IPS-NIHi7 (cell line): Measurements from ENCODE around the gene FBXL20.
"Not testable (repeated sequence)": the region's sequence is repeated elsewhere in the genome, so short reads cannot be mapped to it uniquely, and the experiment has no call there.

ENCODE experiments used
- DNase-seq: peaks from one replicate; pipeline ENCODE4 v3.0.0; 2012; ENCODE audit warnings: mixed read lengths; ENCODE audit errors: extremely low spot score

The FBXL20 gene

DNA sequence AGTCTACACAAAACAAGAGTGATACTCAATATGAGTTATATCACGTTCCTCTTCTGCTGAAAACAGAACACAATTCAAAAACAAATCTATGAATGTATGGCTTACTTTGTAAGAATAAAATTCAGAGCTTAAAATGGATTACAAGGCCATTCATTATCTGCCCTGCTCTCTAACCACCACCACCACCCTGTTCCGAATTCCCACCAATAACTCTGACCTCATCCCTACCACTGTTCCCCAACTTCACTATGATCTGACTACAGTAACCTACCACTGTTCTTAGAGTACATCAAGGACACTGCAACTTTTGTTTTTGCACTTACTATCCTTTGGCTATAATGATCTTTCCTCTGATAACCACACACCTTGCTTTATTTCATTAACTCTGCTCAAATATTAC lies 21.3 kb downstream of the FBXL20 start:
- DNase-seq: no peak

DNA sequence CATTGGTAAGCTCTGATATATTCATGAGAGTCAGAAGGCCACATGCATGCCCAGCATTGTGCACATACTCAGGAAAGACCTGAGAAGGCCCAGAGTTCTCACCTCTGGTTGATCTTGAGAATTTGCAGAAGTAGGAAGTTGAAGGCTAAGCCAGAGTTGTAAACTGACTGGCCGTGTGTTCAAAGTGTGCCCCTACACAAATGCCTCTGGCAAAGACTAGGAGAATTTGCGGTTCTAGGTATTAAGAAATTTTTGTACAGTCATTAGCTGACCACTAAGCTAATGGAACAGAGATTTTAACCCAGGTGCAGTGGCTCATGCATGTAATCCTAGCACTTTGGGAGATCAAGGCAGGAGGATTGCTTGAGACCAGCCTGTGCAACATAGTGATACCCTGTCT lies 25.0 kb downstream of the FBXL20 start:
- DNase-seq: no peak

DNA sequence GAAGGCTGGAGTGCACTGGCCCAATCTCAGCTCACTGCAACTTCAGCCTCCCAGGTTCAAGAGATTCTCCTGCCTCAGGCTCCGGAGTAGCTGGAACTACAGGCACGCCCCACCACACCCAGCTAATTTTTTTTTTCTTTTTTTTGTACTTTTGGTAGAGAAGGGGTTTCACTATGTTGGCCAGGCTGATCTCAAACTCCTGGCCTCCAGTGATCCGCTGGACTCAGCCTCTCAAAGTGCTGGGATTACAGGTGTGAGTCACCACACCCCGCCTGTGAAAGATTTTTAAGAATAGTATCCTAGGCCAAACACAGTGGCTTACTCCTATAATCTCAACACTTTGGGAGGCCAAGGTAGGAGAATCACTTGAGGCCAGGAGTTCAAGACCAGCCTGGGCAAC lies 33.6 kb downstream of the FBXL20 start:
- DNase-seq: not testable (repeated sequence)

DNA sequence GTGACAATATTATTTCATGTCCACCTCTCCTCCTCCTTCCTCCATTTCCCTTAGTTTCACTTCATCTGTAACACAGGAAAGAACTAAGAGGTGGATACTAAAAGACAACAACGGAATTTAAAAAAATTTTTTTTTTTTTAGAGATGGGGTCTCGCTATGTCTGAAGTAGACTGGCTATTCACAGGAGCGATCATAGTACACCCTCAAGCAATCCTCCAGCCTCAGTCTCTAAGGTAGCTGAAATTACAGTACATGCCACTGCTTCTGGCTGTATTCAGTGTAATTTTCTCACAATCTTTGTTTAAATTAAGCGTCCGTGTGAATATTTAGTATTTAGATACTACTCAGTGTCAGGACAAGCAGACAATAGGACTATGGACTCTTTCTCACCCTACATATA lies 35.6 kb downstream of the FBXL20 start:
- DNase-seq: no peak

DNA sequence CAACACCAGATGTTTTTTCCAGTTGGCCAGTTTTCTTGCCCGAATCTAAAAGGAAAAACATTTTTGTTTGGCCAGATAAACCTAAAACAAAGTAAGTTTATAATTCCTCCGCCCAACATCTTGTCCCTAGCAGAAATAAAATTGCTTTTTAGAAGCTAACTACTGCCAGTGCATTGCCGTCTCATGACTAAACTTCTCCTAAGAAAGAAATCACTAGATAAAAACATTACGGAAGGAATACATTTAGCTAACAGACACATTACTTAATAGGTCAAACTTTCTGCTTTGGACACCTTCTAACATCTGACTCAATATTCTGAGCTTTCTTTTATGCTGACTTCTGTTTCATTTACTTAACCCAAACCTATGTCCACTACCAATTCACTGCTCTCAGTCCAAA lies 36.2 kb downstream of the FBXL20 start:
- DNase-seq: no peak

DNA sequence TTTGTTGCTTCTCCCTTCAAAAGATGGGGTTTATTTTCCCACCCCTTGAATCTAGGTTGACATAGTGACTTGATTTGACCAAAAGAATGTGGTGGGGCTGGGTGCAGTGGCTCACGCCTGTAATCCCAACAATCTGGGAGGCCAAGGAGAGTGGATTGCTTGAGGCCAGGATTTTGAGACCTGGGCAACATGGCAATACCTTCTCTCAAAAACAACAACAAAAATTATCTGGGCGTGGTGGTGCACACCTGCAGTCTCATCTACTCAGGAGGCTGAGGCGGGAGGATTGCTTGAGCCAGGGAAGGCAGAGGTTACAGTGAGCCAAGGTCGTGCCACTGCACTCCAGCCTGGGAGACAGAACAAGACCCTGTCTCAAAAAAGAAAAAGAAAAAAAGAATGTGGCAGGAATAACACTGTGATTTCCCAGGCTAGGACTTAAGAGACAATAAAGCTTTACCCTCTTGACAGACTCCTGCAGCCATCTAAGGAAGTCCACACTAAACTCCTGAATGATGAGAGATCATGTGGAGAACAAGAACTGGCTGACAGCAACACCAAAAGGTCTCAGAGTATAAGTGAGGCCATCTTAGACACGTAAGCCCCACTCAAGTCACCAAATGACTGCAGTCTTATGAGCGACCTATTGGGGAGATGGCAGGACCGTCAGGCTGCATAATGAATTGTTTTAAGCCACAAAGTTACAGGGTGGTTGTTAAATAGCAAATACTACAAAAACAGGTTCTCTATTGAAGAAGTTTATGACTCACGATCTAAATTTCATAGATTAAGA lies 37.0 kb downstream of the FBXL20 start:
- DNase-seq: no peak

DNA sequence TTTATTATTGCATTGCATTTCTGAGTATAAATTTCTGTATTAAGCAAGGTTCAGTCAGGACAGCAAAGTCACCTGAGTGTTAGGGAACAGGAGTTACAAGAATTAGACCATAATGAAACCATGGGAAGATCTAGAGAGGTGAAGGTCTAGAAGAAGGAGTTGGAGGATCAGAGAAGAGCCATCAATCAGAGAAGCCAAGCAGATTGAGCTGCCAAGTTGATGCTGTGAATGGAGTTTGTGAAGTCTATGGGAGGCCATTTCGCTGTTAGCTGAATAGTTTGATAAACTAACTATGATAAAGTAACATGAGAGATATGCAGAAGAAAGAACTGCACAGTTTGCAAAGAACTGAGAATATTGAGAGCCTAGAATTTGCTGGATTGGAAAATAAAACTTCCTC lies 40.4 kb downstream of the FBXL20 start:
- no peak for DNase-seq

DNA sequence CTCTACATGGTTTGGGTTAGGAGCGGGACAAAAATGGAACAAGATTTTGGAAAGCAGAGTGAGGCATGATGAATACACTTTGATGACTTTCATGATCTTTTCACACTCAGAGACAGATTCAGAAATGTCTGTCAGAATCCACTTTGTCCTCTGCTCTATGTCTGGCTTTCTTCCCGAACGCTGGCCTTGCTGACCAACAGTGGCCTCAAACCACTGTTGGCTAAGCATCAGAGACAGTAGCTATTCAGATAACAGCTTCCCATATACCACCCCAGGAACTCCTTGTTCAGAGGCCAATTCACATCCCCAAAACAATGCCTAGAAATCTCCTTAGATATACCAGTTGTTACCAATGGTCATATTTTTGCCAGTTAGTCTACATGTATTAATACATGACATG lies 40.9 kb downstream of the FBXL20 start:
- no peak for DNase-seq

DNA sequence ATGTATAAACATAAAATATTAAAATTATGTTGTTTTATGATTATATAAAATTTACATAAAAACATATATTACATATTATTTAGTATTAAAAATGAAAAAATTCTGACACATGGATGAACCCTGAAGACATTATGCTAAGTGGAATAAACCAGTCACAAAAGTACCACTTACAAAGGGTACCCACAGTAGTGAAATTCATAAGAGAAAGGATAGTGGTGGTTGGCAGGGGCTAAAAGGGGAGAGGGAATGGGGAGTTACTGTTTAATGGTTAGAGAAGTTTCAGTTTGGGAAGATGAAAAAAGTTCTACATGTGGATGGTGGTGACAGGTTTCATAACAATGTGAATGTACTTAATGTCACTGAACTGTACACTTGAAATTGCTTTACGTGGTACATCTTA lies 41.4 kb downstream of the FBXL20 start:
- DNase-seq: no peak

DNA sequence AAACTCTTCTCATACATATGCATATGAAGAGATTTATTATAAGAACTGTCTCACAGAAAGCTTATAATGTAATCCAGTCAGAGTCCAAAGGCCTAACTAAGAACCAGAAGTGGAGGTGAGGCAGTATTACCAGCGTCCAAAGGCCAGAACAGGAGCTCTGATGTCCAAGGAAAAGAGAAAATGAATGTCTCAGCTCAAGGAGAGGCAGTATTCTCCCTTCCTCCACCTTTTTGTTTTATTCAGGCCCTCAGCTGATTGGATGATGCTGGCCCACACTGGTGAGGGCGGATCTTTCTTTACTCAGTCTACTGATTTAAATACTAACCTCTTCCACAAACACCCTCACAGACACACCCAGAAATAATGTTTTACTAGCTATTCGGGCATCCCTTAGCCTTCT lies 43.4 kb downstream of the FBXL20 start:
- DNase-seq: no peak

DNA sequence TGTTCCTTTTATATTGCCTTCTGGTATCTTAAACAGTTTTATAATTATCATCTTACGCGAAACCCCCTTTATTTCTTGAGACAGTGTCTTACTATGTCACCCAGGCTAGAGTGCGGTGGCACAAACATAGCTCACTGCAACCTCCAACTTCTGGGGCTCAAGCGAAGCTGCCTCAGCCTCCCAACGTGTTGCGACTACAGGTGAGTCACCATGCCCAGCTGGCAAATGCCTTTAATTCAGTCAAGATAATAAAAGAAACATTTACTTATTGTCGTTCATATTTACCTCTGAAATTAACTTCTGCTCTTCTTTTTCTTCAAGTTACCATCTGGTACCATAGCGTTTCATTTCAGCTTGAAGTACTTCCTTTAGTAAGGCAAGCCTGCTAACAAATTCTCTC lies 43.9 kb downstream of the FBXL20 start:
- DNase-seq: no peak

DNA sequence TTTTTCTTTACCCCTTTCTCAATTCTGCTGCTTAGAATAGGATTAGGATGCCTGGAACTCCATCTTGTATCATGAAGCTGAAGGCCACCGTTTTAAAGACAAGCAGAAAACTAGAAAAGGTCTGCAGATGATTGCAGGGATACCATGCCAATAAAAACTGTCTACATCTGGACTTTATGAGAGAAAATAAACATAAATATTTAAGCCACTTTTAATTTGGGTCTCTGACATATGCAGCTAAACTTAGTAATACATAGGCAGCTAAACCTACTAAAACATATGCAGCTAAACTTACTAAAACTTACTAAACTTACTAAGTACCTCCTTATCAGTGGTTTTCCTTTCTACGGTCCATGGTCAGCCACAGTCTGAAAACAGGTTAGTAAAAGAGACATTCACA lies 48.4 kb downstream of the FBXL20 start:
- no peak for DNase-seq

DNA sequence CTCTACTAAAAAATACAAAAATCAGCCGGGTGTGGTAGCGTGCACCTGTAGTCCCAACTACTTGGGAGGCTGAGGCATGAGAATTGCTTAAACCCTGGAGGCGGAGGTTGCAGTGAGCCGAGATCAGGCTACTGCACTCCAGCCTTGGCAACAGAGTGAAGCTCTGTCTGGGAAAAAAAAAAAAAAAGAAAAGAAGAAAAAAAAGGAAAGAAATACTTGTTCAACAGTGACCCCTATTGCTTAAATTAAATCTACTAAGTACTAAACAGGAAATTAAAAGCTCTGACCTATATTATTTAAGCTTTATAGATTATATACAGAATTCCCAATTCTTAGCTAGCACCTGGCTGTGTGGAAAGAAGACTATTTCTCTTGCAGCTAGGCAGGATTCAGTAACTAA lies 48.9 kb downstream of the FBXL20 start:
- DNase-seq: no peak

DNA sequence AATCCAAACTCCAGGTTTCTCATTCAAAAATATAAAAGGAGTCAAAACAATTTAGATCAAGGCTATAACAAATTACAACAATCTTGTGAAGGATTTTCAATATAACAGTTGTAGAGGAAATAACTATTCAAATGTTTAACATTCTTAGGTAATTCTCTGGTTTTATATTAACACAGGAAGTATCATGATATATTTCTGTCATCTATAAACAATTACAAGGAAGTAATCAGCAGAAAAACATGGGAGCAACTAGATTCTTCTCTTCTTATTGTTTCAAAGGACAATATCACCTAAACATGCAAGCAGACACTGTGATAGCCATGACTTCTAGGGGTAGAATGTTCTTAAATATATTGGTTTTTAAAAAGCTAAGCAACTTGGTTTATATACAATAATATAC lies 49.9 kb downstream of the FBXL20 start:
- no peak for DNase-seq

DNA sequence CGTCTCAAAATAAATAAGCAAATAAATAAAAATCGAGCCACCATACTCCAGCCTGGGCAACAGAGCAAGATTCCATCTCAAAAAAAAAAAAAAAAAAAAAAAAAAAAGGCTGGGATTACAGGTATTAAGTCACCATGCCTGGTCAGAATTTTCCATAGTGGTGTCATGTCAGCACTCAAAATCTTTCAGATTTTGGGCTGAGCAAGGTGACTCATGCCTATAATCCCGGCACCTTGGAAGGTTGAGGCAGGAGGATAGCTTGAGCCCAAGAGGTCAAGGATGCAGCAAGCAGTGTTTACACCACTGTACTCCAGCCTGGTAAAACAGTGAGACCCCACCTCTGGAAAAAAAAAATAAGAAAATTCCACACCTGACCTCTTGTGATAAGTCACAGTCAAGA lies 52.2 kb downstream of the FBXL20 start:
- DNase-seq: no peak

DNA sequence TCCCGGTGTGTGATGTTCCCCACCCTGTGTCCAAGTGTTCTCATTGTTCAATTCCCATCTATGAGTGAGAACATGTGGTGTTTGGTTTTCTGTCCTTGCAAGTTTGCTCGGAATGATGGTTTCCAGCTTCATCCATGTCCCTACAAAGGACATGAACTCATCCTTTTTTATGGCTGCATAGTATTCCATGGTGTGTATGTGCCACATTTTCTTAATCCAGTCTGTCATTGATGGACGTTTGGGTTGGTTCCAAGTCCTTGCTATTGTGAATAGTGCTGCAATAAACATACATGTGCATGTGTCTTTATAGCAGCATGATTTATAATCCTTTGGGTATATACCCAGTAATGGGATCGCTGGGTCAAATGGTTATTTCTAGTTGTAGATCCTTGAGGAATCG lies 54.6 kb downstream of the FBXL20 start:
- not testable (repeated sequence) for DNase-seq

DNA sequence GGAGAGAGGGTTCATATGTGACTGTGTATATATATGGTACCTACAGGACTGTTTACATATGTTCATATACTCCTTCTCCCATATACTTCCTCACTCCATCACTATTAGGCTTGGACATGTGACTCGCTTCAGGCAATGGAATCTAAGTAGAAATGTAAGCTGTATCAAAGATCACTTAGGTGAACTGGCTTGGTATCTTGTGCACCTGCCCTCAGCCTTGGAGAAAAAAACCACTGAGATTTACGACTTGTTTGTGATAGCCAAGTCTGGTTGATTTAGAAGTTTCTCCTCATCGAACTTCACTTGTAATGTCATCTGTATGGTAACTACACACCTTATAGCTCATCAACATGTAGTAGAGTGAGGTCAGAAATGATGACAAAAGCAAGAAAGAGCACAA lies 59.9 kb downstream of the FBXL20 start:
- no peak for DNase-seq

DNA sequence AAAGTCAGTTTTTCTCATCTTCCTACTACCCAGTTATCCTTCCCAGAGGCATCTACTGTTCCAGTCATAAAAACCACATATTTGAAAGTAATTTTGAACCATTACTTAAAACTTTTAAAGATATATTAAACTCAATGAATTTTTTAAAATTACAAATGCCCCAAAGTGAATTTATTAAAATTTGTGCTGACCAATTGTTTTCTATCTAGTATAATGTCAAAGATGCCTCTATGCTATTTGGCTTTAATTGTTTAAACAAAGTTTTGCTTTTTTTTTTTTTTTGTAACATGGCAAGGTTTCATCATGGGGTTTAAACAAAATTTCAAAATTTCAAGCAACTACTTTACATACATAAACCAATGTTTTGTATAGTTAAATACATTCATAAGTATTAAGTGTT lies 60.7 kb downstream of the FBXL20 start:
- DNase-seq: no peak

DNA sequence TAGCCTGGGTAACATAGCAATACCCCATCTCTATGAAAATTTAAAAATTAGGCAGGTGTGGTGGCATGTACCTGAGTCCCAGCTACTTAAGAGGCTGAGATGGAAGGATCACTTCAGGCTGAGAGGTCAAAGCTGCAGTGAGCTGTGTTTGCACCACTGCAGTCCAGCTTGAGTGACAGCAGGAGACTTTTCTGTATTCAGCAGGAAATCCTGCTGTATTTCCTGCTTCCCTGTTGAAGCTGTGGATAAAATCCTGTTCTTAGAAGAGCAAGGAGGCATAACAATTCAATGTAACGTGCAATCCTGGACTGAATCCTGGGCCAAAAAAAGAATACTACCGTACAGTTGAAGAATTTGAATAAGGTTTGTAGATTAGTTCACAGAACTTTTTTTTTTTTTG lies 62.2 kb downstream of the FBXL20 start:
- DNase-seq: no peak

DNA sequence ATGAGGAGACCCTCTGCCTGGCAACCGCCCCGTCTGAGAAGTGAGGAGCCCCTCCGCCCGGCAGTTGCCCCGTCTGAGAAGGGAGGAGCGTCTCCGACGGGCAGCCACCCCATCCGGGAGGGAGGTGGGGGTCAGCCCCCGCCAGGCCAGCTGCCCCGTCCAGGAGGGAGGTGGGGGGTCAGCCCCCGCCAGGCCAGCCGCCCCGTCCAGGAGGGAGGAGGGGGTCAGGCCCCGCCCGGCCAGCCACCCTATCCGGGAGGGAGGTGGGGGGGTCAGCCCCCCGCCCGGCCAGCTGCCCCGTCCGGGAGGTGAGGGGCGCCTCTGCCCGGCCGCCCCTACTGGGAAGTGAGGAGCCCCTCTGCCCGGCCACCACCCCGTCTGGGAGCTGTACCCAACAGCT lies 63.8 kb downstream of the FBXL20 start:
- not testable (repeated sequence) for DNase-seq

DNA sequence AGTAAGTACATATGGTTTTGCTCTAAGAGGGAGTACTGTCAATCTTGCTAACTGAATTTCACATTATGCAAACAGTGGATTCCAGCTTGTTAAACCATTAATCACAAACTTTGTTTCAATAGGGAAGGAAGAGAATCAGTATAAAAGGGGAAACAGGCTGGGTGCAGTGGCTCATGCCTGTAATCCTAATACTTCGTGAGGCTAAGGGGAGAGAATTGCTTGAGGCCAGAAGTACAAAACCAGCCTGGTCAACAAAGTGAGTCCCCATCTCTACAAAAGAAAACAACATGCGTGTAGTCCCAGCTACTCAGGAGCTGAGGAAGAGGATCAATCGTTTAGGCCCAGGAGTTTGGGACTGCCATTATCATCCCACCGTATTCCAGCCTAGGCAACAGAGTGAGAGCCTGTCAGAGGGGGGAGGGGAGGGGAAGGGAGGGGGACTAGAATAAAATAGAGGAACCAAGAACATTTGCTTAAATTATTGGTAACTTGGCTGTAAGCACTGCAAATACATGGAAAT lies 65.7 kb downstream of the FBXL20 start:
- DNase-seq: no peak

DNA sequence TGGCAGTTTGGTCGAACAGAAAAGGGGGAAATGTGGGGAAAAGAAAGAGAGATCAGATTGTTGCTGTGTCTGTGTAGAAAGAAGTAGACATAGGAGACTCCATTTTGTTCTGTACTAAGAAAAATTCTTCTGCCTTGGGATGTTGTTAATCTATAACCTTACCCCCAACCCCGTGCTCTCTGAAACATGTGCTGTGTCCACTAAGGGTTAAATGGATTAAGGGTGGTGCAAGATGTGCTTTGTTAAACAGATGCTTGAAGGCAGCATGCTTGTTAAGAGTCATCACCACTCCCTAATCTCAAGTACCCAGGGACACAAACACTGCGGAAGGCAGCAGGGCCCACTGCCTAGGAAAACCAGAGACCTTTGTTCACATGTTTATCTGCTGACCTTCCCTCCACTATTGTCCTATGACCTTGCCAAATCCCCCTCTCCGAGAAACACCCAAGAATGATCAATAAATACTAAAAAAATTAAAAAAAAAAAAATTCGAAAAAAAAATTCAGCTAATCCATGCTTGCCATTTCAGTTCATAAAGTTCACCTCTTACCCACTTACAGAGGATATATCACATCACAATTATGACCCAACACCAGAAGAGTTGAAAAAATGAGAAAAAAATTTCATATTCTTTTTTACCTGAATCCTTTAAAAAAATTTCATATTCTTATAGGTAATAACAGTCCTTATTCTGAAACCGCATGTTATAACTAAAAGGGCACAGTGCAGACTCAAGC lies 67.2 kb downstream of the FBXL20 start:
- not testable (repeated sequence) for DNase-seq

DNA sequence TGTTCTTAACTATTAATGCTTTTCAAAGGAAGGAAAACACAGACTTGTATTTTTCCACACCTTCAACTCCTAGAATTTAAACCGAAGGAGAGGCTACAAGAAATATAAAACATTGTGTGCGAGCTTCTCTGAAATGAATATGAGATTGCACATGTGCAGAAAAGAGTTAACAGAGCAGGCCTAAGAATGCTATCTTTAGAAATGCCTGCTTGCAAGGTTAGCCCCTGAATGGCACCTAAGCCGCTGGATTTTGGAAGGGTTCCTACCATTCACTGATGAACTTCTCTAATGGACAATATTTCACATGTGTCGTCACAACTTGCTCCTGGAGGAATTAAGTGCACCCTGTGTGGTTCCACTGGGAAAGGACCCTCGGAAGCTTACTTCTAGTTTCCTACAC lies 69.3 kb downstream of the FBXL20 start:
- DNase-seq: no peak
